ENCODE results near the gene CCL17.

DNA sequence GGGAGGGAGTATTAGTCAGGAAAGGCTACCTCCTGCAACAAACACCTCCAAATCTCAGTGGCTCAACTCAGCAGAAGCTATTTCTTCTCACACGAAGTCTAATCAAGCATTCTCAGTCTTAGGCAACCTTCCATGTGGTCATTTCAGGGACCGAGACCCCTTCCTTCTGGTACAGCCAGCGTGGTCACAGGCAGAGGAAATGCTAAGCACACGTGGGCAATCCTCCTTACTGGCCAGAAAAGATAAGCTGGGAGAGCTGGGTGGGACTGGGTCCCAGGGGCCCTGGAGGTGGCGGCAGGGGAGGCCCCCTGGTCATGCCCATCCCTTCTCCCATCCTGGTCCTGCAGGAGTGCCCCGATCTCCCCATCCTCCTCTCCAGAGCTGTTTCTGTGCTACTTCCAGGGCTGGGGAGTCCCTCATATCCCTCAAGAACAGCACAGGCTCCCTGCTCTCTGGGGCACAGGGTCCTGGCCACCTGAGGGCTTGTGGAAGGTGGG lies 38.0 kb upstream of the CCL17 start:
- TF ChIP-seq EZH2 (IDR thresholded peaks at IDR 0.05), result no peak
- TF ChIP-seq POLR2AphosphoS5 (IDR thresholded peaks at IDR 0.05; ENCODE audit: borderline replicate concordance, low read depth, low read length), result no peak

Data from SK-N-MC (cell line).